HCT116 (cell line): ENCODE data around the gene HHIPL1. TPM values are rescaled to one million over a fixed set of nuclear protein-coding genes. Genes with fewer than 3 reads are reported as not detected.

Source experiments
- ATAC-seq: fragments of 200-7000 bp; cut with Tn5 transposase; 2 replicates; pipeline ENCODE4 v1.9.1; 2020; ENCODE audit warnings: mild to moderate bottlenecking, moderate library complexity
- BruUV-seq: library from RNA; stranded (reverse); fragments of 400-500 nt; replicated peaks from 2 replicates; lab custom pipeline; 2021; lab: Mats Ljungman, UMichigan
- CTCF ChIA-PET: fragments of 300-600 bp; sonication (Branson Sonifier 250); formaldehyde crosslinking; loops from one replicate; lab custom pipeline; 2021; ENCODE audit warnings: antibody characterized with exemption; lab: Charles Lee
- POLR2A ChIA-PET: fragments of 300-600, 350-600 bp; sonication (Branson Sonifier 250); formaldehyde crosslinking; loops from one replicate; lab custom pipeline; 2021; ENCODE audit warnings: antibody characterized with exemption; lab: Charles Lee
- RAD21 ChIA-PET, 2 experiments: fragments of 300-600 bp; sonication (Branson Sonifier 250); formaldehyde crosslinking; loops; one replicate each; lab custom pipeline; 2023; ENCODE audit warnings: low total read pairs in 2 of 2; ENCODE audit not compliant: uncharacterized antibody in 2 of 2, unreplicated experiment in 2 of 2, low non-redundant PET in 1 of 2; lab: Charles Lee
- DNase-seq: peaks from one replicate; pipeline ENCODE4 v3.0.0-alpha.2; 2010; ENCODE audit warnings: low read depth, low spot score
- H2AFZ ChIP-seq: fragments of 200-600 bp; shearing (Covaris generic), sonication (generic); 2 replicates; pipeline ENCODE4 v1.6.1; 2017; ENCODE audit warnings: low read depth, mixed run types, mixed read lengths, antibody characterized with exemption, low read length; ENCODE audit not compliant: poor library complexity, severe bottlenecking
- H3K27ac ChIP-seq: 2 replicates; pipeline ENCODE4 v1.5.1; 2012; ENCODE audit warnings: low read depth, low read length
- H3K27me3 ChIP-seq: fragments of 200-600 bp; sonication (generic); 2 replicates; pipeline ENCODE4 v1.6.1; 2016; ENCODE audit warnings: mixed run types, low read length, mixed read lengths; ENCODE audit not compliant: insufficient read depth
- H3K36me3 ChIP-seq, 2 experiments: fragments of 200-500 bp in 1 of 2; fragments of 200-600 bp in 1 of 2; sonication (Bioruptor generic) in 1 of 2; sonication (generic) in 1 of 2; 2 replicates each; pipeline versions ENCODE4 v1.5.1 to v1.6.1; 2014 to 2016; ENCODE audit warnings: low read length in 2 of 2, inconsistent platforms in 1 of 2, mixed read lengths in 1 of 2, mixed run types in 1 of 2; ENCODE audit not compliant: insufficient read depth in 2 of 2, control insufficient read depth in 1 of 2
- H3K4me1 ChIP-seq, 2 experiments: fragments of 200-600 bp in 1 of 2; sonication (generic) in 1 of 2; 2 replicates each; pipeline versions ENCODE4 v1.5.1 to v1.6.1; 2012 to 2017; ENCODE audit warnings: low read length in 2 of 2, inconsistent platforms in 1 of 2, mild to moderate bottlenecking in 1 of 2, mixed read lengths in 1 of 2, mixed run types in 1 of 2, moderate library complexity in 1 of 2; ENCODE audit not compliant: insufficient read depth in 2 of 2, control insufficient read depth in 1 of 2
- H3K4me2 ChIP-seq: fragments of 200-600 bp; sonication (generic); 2 replicates; pipeline ENCODE4 v1.6.1; 2017; ENCODE audit warnings: mixed run types, low read length, mixed read lengths
- H3K4me3 ChIP-seq, 2 experiments: fragments of 200-600 bp in 1 of 2; sonication (generic) in 1 of 2; replicated peaks in 1 of 2; 2 replicates each; pipeline ENCODE4 v1.5.1; 2011 to 2016; ENCODE audit warnings: low read length in 2 of 2, control low read depth in 1 of 2, low read depth in 1 of 2, mild to moderate bottlenecking in 1 of 2, mixed read lengths in 1 of 2, mixed run types in 1 of 2
- H3K79me2 ChIP-seq: fragments of 200-600 bp; sonication (generic); 2 replicates; pipeline ENCODE4 v1.6.1; 2017; ENCODE audit warnings: mild to moderate bottlenecking, mixed run types, low read length, moderate library complexity, mixed read lengths; ENCODE audit not compliant: insufficient read depth
- H3K9ac ChIP-seq: fragments of 200-600 bp; sonication (generic); 2 replicates; pipeline ENCODE4 v1.6.1; 2016; ENCODE audit warnings: low read length, mixed read lengths
- H3K9me2 ChIP-seq: fragments of 200-600 bp; sonication (generic), shearing (Covaris generic); 2 replicates; pipeline ENCODE4 v1.6.1; 2017; ENCODE audit warnings: mixed run types, mild to moderate bottlenecking, moderate library complexity; ENCODE audit not compliant: insufficient read depth
- H3K9me3 ChIP-seq, 2 experiments: fragments of 200-500 bp in 1 of 2; fragments of 200-600 bp in 1 of 2; sonication (Bioruptor generic) in 1 of 2; sonication (generic) in 1 of 2; 2 replicates each; pipeline ENCODE4 v1.6.1; 2014 to 2017; ENCODE audit warnings: low read length in 2 of 2, mixed read lengths in 2 of 2, inconsistent platforms in 1 of 2, low read depth in 1 of 2, mild to moderate bottlenecking in 1 of 2, mixed run types in 1 of 2, moderate library complexity in 1 of 2; ENCODE audit not compliant: control insufficient read depth in 1 of 2, insufficient read depth in 1 of 2
- H4K20me1 ChIP-seq: fragments of 200-600 bp; sonication (generic), shearing (Covaris generic); 2 replicates; pipeline ENCODE4 v1.6.1; 2017; ENCODE audit warnings: mixed run types, mild to moderate bottlenecking, moderate library complexity; ENCODE audit not compliant: insufficient read depth
- ELF1 ChIP-seq: IDR thresholded peaks from 2 replicates; pipeline ENCODE4 v1.6.1; 2012; ENCODE audit warnings: low read depth, borderline replicate concordance
- EZH2 ChIP-seq: fragments of 200-600 bp; sonication (generic); IDR thresholded peaks from 2 replicates; pipeline ENCODE4 v1.6.1; 2017; ENCODE audit warnings: antibody characterized with exemption, mixed run types
- JUND ChIP-seq: IDR thresholded peaks from 2 replicates; pipeline ENCODE4 v1.6.1; 2012
- POLR2A ChIP-seq: IDR thresholded peaks from 2 replicates; pipeline ENCODE4 v1.7.0; 2011; ENCODE audit warnings: borderline replicate concordance; ENCODE audit not compliant: insufficient read depth, insufficient read length; ENCODE audit errors: extremely low read depth
- SIN3A ChIP-seq: IDR thresholded peaks from 2 replicates; pipeline ENCODE4 v1.6.1; 2012; ENCODE audit warnings: low read depth
- SP1 ChIP-seq: IDR thresholded peaks from 2 replicates; pipeline ENCODE4 v1.6.1; 2012; ENCODE audit warnings: low read depth
- ZNF274 ChIP-seq: fragments of 200-500 bp; sonication (Bioruptor generic); IDR thresholded peaks from 2 replicates; pipeline ENCODE4 v1.6.1; 2014; ENCODE audit warnings: mild to moderate bottlenecking, low read depth, low read length, inconsistent platforms
- intact Hi-C: fragments of 100-400 bp; cut with micrococcal nuclease; formaldehyde crosslinking; loops from 2 replicates; pipeline ENCODE4 v1.10.0; 2022
- total RNA-seq: library from RNA; stranded (reverse); gene quantifications from one replicate; pipeline ENCODE4 v1.2.1, GENCODE V29; 2021; ENCODE audit not compliant: unreplicated experiment
- TF ChIP-seq, protein P1 (sequence below): IDR thresholded peaks from 2 replicates; pipeline ENCODE4 v1.6.1; 2011; ENCODE audit warnings: mild to moderate bottlenecking, low read length, moderate library complexity; ENCODE audit not compliant: insufficient replicate concordance; ENCODE audit errors: extremely low read depth

The HHIPL1 gene
- total RNA-seq, 1 experiment from 2014 or later, result not detected

DNA sequence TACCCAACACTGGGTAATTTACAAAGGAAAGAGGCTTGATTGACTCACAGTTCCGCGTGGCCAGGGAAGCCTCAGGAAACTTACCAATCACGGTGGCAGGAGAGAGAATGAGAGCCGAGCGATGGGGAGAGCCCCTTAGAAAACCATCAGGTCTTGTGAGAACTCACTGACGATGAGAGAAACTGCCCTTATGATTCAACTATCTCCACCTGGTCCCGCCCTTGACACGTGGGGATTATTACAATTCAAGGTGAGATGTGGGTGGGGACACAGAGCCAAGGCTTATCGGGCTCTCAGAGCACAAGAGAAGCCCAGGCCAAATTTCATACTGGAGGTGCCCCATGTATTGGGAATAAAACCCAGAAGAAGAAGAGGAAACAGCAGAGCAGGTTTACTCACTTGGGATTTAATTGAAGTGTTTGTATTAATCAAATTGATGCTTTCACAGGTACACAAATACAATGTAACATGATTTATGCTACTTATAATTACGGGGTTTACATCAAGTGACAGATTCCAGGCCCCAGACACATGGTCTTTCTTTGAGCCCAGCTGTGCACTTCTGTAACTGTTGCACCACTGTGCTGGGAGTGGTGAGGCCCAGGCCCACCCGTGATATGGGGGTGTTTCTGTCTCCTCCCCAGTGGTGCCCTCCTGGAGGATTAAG is 32.7 kb upstream of the HHIPL1 start:
- Histone ChIP-seq H3K36me3 (no peaks in the 10 kb centered on the region), H4K20me1 (no peaks in the 10 kb centered on the region), H3K4me2 (no peak overlapping the region), H3K27ac (no peak overlapping the region), H3K9me3 (no peaks in the 10 kb centered on the region), H2AFZ (no peak overlapping the region), H3K27me3 (0 out of 2 replicates have a peak, but pooled peaks cover 3% of the 10 kb centered on the region), H3K9me2 (no peaks in the 10 kb centered on the region), H3K4me3 (no peak overlapping the region), H3K4me1 (peaks cover 4 to 5% of the 10 kb centered on the region in 2 experiments; a peak in 3 of 4 replicates), H3K9ac (no peak overlapping the region), H3K79me2 (no peaks in the 10 kb centered on the region)
- BruUV-seq, result no TSS peak
- CTCF ChIA-PET, result no interaction called here
- RAD21 ChIA-PET, result no interaction called here
- DNase-seq (no peak), ATAC-seq (peak; percentile 19; the same call in 1 of the 2 replicates)
- intact Hi-C loops, result no loop called here
- POLR2A ChIA-PET, result no interaction called here
- TF ChIP-seq SIN3A, result no peak

DNA sequence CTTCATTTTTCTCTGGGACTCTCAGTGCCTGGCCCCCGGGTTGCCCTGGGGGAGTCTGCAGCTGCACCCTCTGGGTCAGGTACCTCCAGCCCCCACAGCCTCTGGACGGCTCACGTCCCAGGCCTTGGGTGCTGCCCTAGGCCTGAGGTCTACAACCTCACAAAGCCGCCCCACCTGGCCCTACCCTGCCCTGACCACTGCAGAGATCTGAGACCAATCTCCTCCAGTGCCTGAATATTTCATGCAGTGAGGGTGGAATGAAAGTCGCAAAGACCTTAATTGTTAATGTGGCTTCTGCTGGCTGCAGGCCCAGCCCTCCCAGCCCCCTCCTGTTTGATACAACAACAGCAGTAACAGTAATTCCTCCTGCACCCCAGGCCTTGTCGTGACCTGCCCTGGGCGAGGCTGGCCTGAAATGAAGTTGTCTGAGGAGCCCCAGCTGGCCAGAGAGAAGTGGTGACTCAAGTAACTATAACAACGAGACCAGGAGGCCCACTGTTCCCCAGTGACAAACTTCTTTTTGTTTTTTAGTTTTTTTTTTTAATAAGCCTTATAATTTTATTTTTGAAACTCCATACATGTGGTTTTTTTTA is 32.1 kb upstream of the HHIPL1 start:
- no peak for DNase-seq
- CTCF ChIA-PET, result no interaction called here
- RAD21 ChIA-PET, result no interaction called here
- Histone ChIP-seq H3K27me3 (0 out of 2 replicates have a peak, but pooled peaks cover 3% of the 10 kb centered on the region), H3K27ac (no peak overlapping the region)
- TF ChIP-seq ZNF274, result no peak
- TF ChIP-seq JUND, result no peak
- TF ChIP-seq ELF1, result no peak
- no peak for TF ChIP-seq POLR2A
- TF ChIP-seq EZH2, result no peak
- no peak for TF ChIP-seq SP1
- TF ChIP-seq, protein P1, sequence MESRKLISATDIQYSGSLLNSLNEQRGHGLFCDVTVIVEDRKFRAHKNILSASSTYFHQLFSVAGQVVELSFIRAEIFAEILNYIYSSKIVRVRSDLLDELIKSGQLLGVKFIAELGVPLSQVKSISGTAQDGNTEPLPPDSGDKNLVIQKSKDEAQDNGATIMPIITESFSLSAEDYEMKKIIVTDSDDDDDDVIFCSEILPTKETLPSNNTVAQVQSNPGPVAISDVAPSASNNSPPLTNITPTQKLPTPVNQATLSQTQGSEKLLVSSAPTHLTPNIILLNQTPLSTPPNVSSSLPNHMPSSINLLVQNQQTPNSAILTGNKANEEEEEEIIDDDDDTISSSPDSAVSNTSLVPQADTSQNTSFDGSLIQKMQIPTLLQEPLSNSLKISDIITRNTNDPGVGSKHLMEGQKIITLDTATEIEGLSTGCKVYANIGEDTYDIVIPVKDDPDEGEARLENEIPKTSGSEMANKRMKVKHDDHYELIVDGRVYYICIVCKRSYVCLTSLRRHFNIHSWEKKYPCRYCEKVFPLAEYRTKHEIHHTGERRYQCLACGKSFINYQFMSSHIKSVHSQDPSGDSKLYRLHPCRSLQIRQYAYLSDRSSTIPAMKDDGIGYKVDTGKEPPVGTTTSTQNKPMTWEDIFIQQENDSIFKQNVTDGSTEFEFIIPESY, result no peak
- TF ChIP-seq, all 23 proteins: peak for 0
- H3K4me3 ChIP-seq, result no peak overlapping the region
- POLR2A ChIA-PET, result no interaction called here
- intact Hi-C loops, result no loop called here
- no peak overlapping the region for H3K9ac ChIP-seq
- no peaks in the 10 kb centered on the region for H3K9me2 ChIP-seq
- no peak overlapping the region for H3K4me2 ChIP-seq
- H3K36me3 ChIP-seq, result no peaks in the 10 kb centered on the region
- no peaks in the 10 kb centered on the region for H4K20me1 ChIP-seq
- no peak overlapping the region for H2AFZ ChIP-seq
- peak; percentile 32 for ATAC-seq
- H3K4me1 ChIP-seq, result peaks cover 4 to 5% of the 10 kb centered on the region in 2 experiments; a peak in 3 of 4 replicates
- BruUV-seq, result no TSS peak
- H3K9me3 ChIP-seq, result no peaks in the 10 kb centered on the region
- no peaks in the 10 kb centered on the region for H3K79me2 ChIP-seq
